ENCODE measurements around the gene RASD2. TPM values are rescaled to one million over a fixed set of nuclear protein-coding genes. Genes with fewer than 3 reads are reported as not detected.

The RASD2 gene
- total RNA-seq, 1 experiment from 2014 or later, result 0.42 TPM

DNA sequence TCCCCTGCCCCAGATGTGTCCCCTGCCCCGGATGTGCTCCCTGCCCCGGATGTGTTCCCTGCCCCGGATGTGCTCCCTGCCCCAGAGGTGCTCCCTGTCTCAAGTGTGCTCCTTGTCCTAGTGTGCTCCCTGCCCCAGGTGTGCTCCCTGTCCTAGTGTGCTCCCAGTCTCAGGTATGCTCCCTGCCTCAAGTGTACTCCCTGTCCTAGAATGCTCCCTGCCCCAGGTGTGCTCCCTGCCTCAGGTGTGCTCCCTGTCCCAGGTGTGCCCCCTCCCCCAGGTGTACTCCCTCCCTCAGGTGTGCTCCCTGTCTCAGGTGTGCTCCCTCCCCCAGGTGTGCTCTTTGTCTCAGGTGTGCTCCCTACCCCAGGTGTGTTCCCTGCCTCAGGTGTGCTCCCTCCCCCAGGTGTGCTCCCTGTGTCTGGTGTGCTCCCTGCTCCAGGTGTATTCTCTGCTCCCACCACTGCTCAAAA lies 48.7 kb upstream of the RASD2 start:
- H2AK5ac ChIP-seq (ENCODE audit: insufficient read length, low read length), result no peak overlapping the region
- Mint-ChIP-seq H3K27me3 (ENCODE audit: low read depth) (peaks cover 84% of the 10 kb centered on the region), H3K4me1 (peaks cover 0 to 3% of the 10 kb centered on the region in 2 experiments; a peak in 2 of 4 replicates), H3K27ac (no peak overlapping the region), H3K36me3 (ENCODE audit: insufficient read depth in 1 of 3, low read depth in 3 of 3) (no peaks in the 10 kb centered on the region; a peak in 2 of 7 replicates), H3K9me3 (peaks cover 7 to 13% of the 10 kb centered on the region in 2 experiments; a peak in 3 of 5 replicates), H3K4me3 (no peak overlapping the region)
- no peak for DNase-seq
- no peak overlapping the region for H2BK120ac ChIP-seq (ENCODE audit: low read depth, low read length, poor library complexity, severe bottlenecking)
- H3K27ac ChIP-seq (ENCODE audit: insufficient read length, low read depth, low read length), result no peak overlapping the region
- H3K79me1 ChIP-seq (ENCODE audit: insufficient read depth, low read depth, low read length, poor library complexity, severe bottlenecking), result no peaks in the 10 kb centered on the region
- no peak overlapping the region for H2BK20ac ChIP-seq (ENCODE audit: low read depth, low read length, poor library complexity, severe bottlenecking)
- H2BK5ac ChIP-seq (ENCODE audit: insufficient read length, low read length), result no peak overlapping the region
- H3K23me2 ChIP-seq (ENCODE audit: insufficient read length, low read depth, low read length, poor library complexity, severe bottlenecking), result no peaks in the 10 kb centered on the region
- no peaks in the 10 kb centered on the region for H3K79me2 ChIP-seq (ENCODE audit: insufficient read depth, low read length)
- no peak overlapping the region for H3K14ac ChIP-seq (ENCODE audit: insufficient read depth, low read length)
- no CpG with 5 or more reads among the region's 3 CpGs for WGBS (ENCODE audit: extremely low coverage, insufficient read length, low lambda C conversion rate)
- H3T11ph ChIP-seq (ENCODE audit: low read length), result no peak overlapping the region
- H3K18ac ChIP-seq (ENCODE audit: insufficient read length, low read depth, low read length), result peak overlapping the region; percentile 12
- H3K4me2 ChIP-seq (ENCODE audit: insufficient read depth, insufficient read length, low read length), result no peak overlapping the region
- no peaks in the 10 kb centered on the region for H3K9me3 ChIP-seq (ENCODE audit: control insufficient read depth, low read depth, low read length)
- H4K91ac ChIP-seq (ENCODE audit: insufficient read length, low read depth, low read length), result no peak overlapping the region
- no peak overlapping the region for H2AFZ ChIP-seq (ENCODE audit: low read length)
- no peak overlapping the region for H3K56ac ChIP-seq (ENCODE audit: insufficient read length, low read depth, low read length)
- H4K8ac ChIP-seq (replicated peaks; ENCODE audit: insufficient read length, low read depth, low read length), result no peak overlapping the region
- no peak overlapping the region for H3K23ac ChIP-seq (ENCODE audit: insufficient read length, low read depth, low read length)
- no peak overlapping the region for H4K5ac ChIP-seq (ENCODE audit: insufficient read length, low read depth, low read length)
- no peaks in the 10 kb centered on the region for H3K4me1 ChIP-seq (ENCODE audit: insufficient read depth, low read length)
- H2BK15ac ChIP-seq (ENCODE audit: low read depth, low read length), result no peak overlapping the region
- TF ChIP-seq, protein P1, sequence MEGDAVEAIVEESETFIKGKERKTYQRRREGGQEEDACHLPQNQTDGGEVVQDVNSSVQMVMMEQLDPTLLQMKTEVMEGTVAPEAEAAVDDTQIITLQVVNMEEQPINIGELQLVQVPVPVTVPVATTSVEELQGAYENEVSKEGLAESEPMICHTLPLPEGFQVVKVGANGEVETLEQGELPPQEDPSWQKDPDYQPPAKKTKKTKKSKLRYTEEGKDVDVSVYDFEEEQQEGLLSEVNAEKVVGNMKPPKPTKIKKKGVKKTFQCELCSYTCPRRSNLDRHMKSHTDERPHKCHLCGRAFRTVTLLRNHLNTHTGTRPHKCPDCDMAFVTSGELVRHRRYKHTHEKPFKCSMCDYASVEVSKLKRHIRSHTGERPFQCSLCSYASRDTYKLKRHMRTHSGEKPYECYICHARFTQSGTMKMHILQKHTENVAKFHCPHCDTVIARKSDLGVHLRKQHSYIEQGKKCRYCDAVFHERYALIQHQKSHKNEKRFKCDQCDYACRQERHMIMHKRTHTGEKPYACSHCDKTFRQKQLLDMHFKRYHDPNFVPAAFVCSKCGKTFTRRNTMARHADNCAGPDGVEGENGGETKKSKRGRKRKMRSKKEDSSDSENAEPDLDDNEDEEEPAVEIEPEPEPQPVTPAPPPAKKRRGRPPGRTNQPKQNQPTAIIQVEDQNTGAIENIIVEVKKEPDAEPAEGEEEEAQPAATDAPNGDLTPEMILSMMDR (conservative IDR thresholded peaks at IDR 0.05), result no peak
- no peaks in the 10 kb centered on the region for H4K20me1 ChIP-seq (ENCODE audit: control insufficient read depth, insufficient read depth, insufficient read length)
- no peaks in the 10 kb centered on the region; the same call in 1 of the 2 replicates for H3K27me3 ChIP-seq (ENCODE audit: insufficient read depth, low read length)
- no peak overlapping the region for H3K9ac ChIP-seq (ENCODE audit: extremely low read depth, insufficient read length, low read length)
- no peak overlapping the region for H2BK12ac ChIP-seq (ENCODE audit: insufficient read length, low read depth, low read length)
- H3K4ac ChIP-seq (ENCODE audit: low read depth, low read length), result no peak overlapping the region
